ENCODE data around the gene CRHR1. TPM values are rescaled to one million over a fixed set of nuclear protein-coding genes. Genes with fewer than 3 reads are reported as not detected.

The CRHR1 gene
- total RNA-seq, 1 experiment from 2014 or later = 1.6 TPM

- no peak for DNase-seq (ENCODE audit: low spot score)
- Mint-ChIP-seq H3K9me3 (no peaks in the 10 kb centered on the region), H3K4me1 (no peaks in the 10 kb centered on the region), H3K27ac (no peak within 1 kb of the TSS), H3K4me3 (no peak within 1 kb of the TSS), H3K27me3 (ENCODE audit: low read depth) (no peaks in the 10 kb centered on the region; the same call in 1 of the 2 replicates), H3K36me3 (no peaks in the 10 kb centered on the region)
- no peak for ATAC-seq
- TF ChIP-seq ARID4B (CRISPR knock-in tag; IDR thresholded peaks at IDR 0.05; ENCODE audit: borderline replicate concordance) (no peak), NFYB (CRISPR knock-in tag; conservative IDR thresholded peaks at IDR 0.05; ENCODE audit: low read depth) (no peak), RORB (CRISPR knock-in tag; IDR thresholded peaks at IDR 0.05) (no peak), E2F4 (CRISPR knock-in tag; IDR thresholded peaks at IDR 0.05; ENCODE audit: borderline replicate concordance, low read depth) (no peak), SMAD3 (CRISPR knock-in tag; IDR thresholded peaks at IDR 0.05; ENCODE audit: borderline replicate concordance) (no peak), TEAD1 (CRISPR knock-in tag; IDR thresholded peaks at IDR 0.05) (no peak), HMGXB4 (CRISPR knock-in tag; IDR thresholded peaks at IDR 0.05) (no peak), IRF1 (CRISPR knock-in tag; IDR thresholded peaks at IDR 0.05) (no peak), TP53 (CRISPR knock-in tag; IDR thresholded peaks at IDR 0.05) (no peak), HMGA2 (CRISPR knock-in tag; IDR thresholded peaks at IDR 0.05) (no peak)
- ChIA-PET POLR2A (no interaction called here), CTCF (interaction anchor here (0.5 to 1.9 kb wide), 4 partner anchors 8 to 1138 kb away, joined by 3 to 5 read pairs (median 4); no protein-coding TSS in a partner anchor)
Measured at GRCh38 chr17:45844695-45845375, 60.7 kb downstream of the CRHR1 start, which contains the start of gene SPPL2C. Gene SPPL2C (plus strand): TSS chr17:45844881. CDS start chr17:45844907, 26 bp downstream.

- Mint-ChIP-seq H3K4me3 (no peak overlapping the region), H3K36me3 (no peaks in the 10 kb centered on the region), H3K27me3 (ENCODE audit: low read depth) (no peaks in the 10 kb centered on the region; the same call in 1 of the 2 replicates), H3K27ac (no peak overlapping the region), H3K4me1 (no peaks in the 10 kb centered on the region), H3K9me3 (no peaks in the 10 kb centered on the region)
- DNase-seq (ENCODE audit: low spot score) (no peak), ATAC-seq (no peak)
- POLR2A ChIA-PET = no interaction called here
- no peak for TF ChIP-seq MAX (CRISPR knock-in tag; IDR thresholded peaks at IDR 0.05)
- no peak for TF ChIP-seq ERG (CRISPR knock-in tag; IDR thresholded peaks at IDR 0.05)
- no peak for TF ChIP-seq TP53 (CRISPR knock-in tag; IDR thresholded peaks at IDR 0.05)
- no peak for TF ChIP-seq ZNF671 (CRISPR knock-in tag; IDR thresholded peaks at IDR 0.05)
- TF ChIP-seq JAZF1 (CRISPR knock-in tag; IDR thresholded peaks at IDR 0.05) = no peak
- no peak for TF ChIP-seq ZNF425 (CRISPR knock-in tag; conservative IDR thresholded peaks at IDR 0.05)
- no peak for TF ChIP-seq STAT6 (CRISPR knock-in tag; conservative IDR thresholded peaks at IDR 0.05; ENCODE audit: low read depth)
- CTCF ChIA-PET = no interaction called here
Measured at GRCh38 chr17:45845376-45846185, 61.5 kb downstream of the CRHR1 start.
